ENCODE data around the gene BRICD5. TPM values are rescaled to one million over a fixed set of nuclear protein-coding genes. Genes with fewer than 3 reads are reported as not detected.

The BRICD5 gene
- total and polyA plus RNA-seq, 2 of the 4 experiments (the other 2 are of a cell fraction), result 0.18 to 0.94 TPM

GRCh38 chr16:2170080-2170479, 40.6 kb downstream of the BRICD5 start (continued):
- TF ChIP-seq MAZ (IDR thresholded peaks at IDR 0.05; ENCODE audit: borderline replicate concordance, low read depth, low read length) (no peak), CEBPB (IDR thresholded peaks at IDR 0.05; ENCODE audit: low read depth, low read length) (no peak), MXI1 (IDR thresholded peaks at IDR 0.05; ENCODE audit: borderline replicate concordance, low read depth, low read length) (no peak)

GRCh38 chr16:2167068-2167638, 43.5 kb downstream of the BRICD5 start:
- POLR2A ChIA-PET (ENCODE audit: unreplicated experiment), result no interaction called here
- WGBS, 2 experiments (ENCODE audit: extremely low coverage in 2 of 2, insufficient read length in 1 of 2), result 100% methylated on average over 9 of the region's 18 CpGs; no CpG with 5 or more reads in 1 of the 2 experiments
- dilution Hi-C loops (cut with HindIII; ENCODE audit: low sequenced_read_pairs, unreplicated experiment), result no loop called here

More at GRCh38 chr16:2167068-2167638, 43.5 kb downstream of the BRICD5 start:
- H3K18ac ChIP-seq (ENCODE audit: low read depth, low read length), result no peak overlapping the region
- H3K9me3 ChIP-seq (ENCODE audit: control insufficient read depth, insufficient read depth, low read length), result no peaks in the 10 kb centered on the region
- no peak overlapping the region for H3K4ac ChIP-seq (ENCODE audit: low read depth, low read length)
- H3K9me1 ChIP-seq (ENCODE audit: insufficient read depth, low read length), result 0 out of 2 replicates have a peak, but pooled peaks cover 2% of the 10 kb centered on the region
- peaks cover 39% of the 10 kb centered on the region for H4K20me1 ChIP-seq (ENCODE audit: insufficient read depth, low read length)
- H2BK5ac ChIP-seq (ENCODE audit: low read depth, low read length, poor library complexity, severe bottlenecking), result no peak overlapping the region
- in situ Hi-C loops (cut with MboI; ENCODE audit: low sequenced_read_pairs) (no loop called here), intact Hi-C loops (cut with micrococcal nuclease) (no loop called here)
- H4K5ac ChIP-seq (ENCODE audit: low read depth, low read length), result no peak overlapping the region
- H4K91ac ChIP-seq (ENCODE audit: insufficient read depth, low read depth, low read length), result no peak overlapping the region
- ATAC-seq (ENCODE audit: low read depth) (no peak), DNase-seq (no peak)
- no peaks in the 10 kb centered on the region for H3K27me3 ChIP-seq (ENCODE audit: control insufficient read depth, insufficient read depth, low read length)
- no peak overlapping the region for H2AK5ac ChIP-seq (ENCODE audit: low read depth, low read length)
- H2AFZ ChIP-seq (replicated peaks; ENCODE audit: low read length, poor library complexity), result no peak overlapping the region
- no peak overlapping the region for H2AK9ac ChIP-seq (replicated peaks; ENCODE audit: low read depth, low read length, poor library complexity)
- CTCF ChIA-PET, result no interaction called here
- no peak overlapping the region for H3K27ac ChIP-seq (ENCODE audit: insufficient read depth, low read length)
- H2BK20ac ChIP-seq (ENCODE audit: low read depth, low read length), result no peak overlapping the region
- no peak for TF ChIP-seq BHLHE40 (IDR thresholded peaks at IDR 0.05; ENCODE audit: low read depth, low read length)
- TF ChIP-seq RCOR1 (IDR thresholded peaks at IDR 0.05; ENCODE audit: insufficient replicate concordance, low read length), result no peak
- no peak overlapping the region for H3K9ac ChIP-seq (ENCODE audit: low read depth, low read length)
- no peak overlapping the region for H3K23ac ChIP-seq (ENCODE audit: low read depth, low read length)
- H2BK15ac ChIP-seq (ENCODE audit: low read depth, low read length), result no peak overlapping the region
- no peak overlapping the region for H3K56ac ChIP-seq (ENCODE audit: extremely low read depth, insufficient read depth, low read length)
- no peak overlapping the region for H3K4me2 ChIP-seq (ENCODE audit: low read depth, low read length)
- BruUV-seq (replicated peaks), result no TSS peak
- H3K14ac ChIP-seq (replicated peaks; ENCODE audit: low read depth, low read length), result no peak overlapping the region
- no peak overlapping the region for H4K8ac ChIP-seq (ENCODE audit: low read depth in 2 of 2, low read length in 2 of 2)
- no peaks in the 10 kb centered on the region for H3K4me1 ChIP-seq (ENCODE audit: control insufficient read depth, insufficient read depth, low read length)
- peaks cover 46% of the 10 kb centered on the region for H3K36me3 ChIP-seq (ENCODE audit: control insufficient read depth, insufficient read depth, low read length)
- no peak overlapping the region for H2BK120ac ChIP-seq (ENCODE audit: low read depth, low read length)
- peaks cover 0 to 26% of the 10 kb centered on the region in 2 experiments for H3K79me1 ChIP-seq (ENCODE audit: low read depth in 1 of 2, low read length in 2 of 2)
- H3K4me3 ChIP-seq (ENCODE audit: insufficient read depth, low read depth, low read length), result no peak overlapping the region

Data from IMR-90 (cell line).